GM21737 (cell line): Measurements from ENCODE around the gene ABCF1.
"Not testable (repeated sequence)": the region's sequence is repeated elsewhere in the genome, so short reads cannot be mapped to it uniquely, and the experiment has no call there.

Source experiments
- ATAC-seq: cut with Tn5 transposase; IDR thresholded peaks from one replicate; pipeline ENCODE4 v1.9.1; 2021; ENCODE audit warnings: mild to moderate bottlenecking, moderate library complexity; ENCODE audit not compliant: unreplicated experiment

Gene ABCF1

DNA sequence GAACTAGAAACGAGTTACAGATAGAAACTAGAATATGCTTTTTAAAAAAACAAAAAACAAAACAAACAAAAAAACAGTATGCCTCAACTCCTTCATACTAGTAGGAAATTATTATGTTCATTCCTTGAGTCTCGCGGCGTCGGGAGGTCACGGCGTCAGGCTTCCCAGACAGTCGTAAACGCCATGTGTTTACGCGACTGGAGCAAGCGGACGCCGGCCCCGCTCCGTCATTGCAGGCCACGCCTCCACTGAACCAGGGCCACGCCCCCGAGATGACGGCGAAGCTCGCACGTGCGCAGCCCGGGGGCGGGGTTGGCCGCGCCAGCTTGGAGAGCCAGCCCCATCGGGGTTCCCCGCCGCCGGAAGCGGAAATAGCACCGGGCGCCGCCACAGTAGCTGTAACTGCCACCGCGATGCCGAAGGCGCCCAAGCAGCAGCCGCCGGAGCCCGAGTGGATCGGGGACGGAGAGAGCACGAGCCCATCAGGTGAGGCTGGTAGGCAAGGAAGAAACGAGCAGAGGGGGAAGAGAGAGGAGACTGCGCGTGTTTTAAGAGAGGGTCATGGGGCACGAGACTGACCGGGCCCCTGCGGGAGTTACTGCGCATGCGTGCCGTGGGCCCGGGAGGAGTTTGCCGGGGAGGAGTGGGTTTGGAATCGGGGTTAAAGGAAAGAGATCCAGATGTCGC, at the start of gene ABCF1:
Gene ABCF1, plus strand, starts transcription at position 368 of the 687 bp plus-strand sequence. Its CDS starts 46 bp downstream, at position 414.
- ATAC-seq = peak; percentile 96

DNA sequence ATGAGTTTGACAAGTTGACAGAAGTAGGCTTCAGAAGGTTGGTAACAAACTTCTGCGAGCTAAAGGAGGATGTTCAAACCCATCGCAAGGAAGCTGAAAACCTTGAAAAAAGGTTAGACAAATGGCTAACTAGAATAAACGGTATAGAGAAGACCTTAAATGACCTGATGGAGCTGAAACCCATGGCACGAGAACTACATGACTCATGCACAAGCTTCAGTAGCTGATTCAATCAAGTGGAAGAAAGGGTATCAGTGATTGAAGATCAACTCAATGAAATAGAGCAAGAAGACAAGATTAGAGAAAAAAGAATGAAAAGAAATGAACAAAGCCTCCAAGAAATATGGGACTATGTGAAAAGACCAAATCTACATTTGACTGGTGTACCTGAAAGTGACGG, 49.3 kb upstream of the ABCF1 start:
- not testable (repeated sequence) for ATAC-seq

DNA sequence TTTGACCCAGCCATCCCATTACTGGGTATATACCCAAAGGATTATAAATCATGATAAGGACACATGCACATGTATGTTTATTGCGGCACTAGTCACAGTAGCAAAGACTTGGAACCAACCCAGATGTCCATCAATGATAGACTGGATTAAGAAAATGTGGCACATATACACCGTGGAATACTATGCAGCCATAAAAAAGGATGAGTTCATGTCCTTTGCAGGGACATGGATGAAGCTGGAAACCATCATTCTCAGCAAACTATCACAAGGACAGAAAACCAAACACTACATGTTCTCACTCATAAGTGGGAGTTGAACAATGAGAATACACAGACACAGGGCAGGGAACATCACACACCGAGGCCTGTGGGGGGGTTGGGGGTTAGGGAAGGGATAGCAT, 44.8 kb upstream of the ABCF1 start:
- not testable (repeated sequence) for ATAC-seq

GRCh38 chr6:30529349-30529875, 41.8 kb upstream of the ABCF1 start:
- not testable (repeated sequence) for ATAC-seq

GRCh38 chr6:30530014-30530413, 41.2 kb upstream of the ABCF1 start:
- ATAC-seq = no peak

- ATAC-seq = no peak
These were observed 37.6 kb upstream of the ABCF1 start for GRCh38 chr6:30533460-30534294.

GRCh38 chr6:30537931-30538330, 33.3 kb upstream of the ABCF1 start:
- ATAC-seq = no peak

GRCh38 chr6:30541515-30542403, 29.5 kb upstream of the ABCF1 start:
- ATAC-seq = peak; percentile 52

DNA sequence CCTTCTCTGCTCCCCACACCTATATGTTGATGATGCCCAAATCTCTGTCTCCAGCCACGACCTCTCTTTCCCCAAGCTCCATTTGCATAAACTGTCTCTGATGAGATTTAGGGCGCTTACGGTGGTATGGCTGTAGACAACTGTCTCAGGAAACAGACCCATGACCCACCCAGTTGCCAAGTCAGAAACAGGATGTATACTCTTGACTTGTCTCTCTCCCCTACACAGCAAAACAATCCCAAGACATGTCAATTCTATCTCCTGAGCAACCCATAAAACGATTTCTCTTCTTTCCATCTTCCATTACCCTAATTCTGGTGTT, 28.9 kb upstream of the ABCF1 start:
- ATAC-seq = no peak

DNA sequence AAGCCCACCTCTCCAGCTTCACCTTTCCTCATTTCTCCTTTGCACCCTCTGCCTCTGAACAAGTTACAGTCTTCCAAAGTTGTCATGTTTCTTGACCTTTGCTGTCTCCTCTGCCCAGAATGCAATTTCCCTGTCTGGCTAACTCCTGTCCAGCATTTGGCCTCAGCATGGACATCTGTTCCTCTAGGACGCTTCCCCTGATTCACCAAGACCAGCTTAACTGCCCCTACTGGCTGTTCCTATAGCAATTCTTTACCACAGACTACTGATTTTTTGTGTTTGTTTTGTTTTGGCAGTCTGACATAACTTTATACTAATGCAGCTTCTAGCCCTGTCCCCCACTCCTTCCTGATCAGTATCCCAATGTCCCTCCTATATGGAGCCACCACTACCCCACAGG, 28.3 kb upstream of the ABCF1 start:
- no peak for ATAC-seq

- no peak for ATAC-seq
These were observed 27.4 kb upstream of the ABCF1 start for GRCh38 chr6:30543821-30544220.

DNA sequence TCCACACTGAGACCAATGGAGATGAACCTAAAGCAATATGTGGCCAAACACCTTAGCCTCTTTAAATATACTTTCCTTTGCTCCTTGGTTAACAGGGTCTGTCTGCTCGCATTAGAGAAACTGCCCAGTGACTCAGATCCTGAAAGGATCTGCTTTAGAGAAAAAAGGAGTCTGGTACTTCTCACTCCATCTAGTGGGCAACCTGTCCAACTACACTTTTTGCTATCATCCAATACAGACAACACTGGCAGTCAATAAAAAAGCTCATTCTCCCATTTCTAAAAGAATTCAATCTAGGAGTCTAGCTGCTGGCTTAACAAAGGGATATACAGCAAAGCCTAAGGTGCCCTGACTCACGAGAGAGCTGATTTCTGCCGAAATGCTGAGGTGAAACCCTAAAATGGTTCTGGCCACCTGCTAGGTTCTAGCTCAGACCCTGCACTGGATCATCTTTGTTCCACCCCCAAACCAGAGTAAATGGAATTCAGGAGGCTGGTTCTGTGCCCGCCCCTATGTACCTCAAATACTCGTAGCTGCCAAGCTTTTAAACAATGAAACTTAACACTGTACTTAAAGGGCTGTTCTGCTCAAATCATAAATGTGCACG, 26.5 kb upstream of the ABCF1 start:
- no peak for ATAC-seq

DNA sequence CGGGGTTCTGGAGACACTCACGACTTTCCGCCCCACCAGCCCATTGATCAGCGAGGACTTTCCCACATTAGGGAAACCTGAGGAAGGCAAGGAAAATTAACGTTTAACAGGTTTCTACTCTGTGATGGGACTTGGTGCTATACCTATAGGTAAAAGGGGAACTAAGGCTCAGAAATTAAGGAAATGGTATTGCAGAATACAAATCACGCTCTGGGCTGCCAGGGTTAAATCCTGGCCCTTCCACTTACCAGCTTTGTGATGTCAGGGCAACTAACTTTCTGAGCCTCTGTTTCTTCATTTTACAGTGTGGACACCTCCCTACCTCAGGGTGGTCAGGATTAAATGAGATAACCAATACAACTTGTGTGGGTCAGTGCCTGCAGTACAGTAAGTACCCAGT, 23.8 kb upstream of the ABCF1 start:
- ATAC-seq = no peak

DNA sequence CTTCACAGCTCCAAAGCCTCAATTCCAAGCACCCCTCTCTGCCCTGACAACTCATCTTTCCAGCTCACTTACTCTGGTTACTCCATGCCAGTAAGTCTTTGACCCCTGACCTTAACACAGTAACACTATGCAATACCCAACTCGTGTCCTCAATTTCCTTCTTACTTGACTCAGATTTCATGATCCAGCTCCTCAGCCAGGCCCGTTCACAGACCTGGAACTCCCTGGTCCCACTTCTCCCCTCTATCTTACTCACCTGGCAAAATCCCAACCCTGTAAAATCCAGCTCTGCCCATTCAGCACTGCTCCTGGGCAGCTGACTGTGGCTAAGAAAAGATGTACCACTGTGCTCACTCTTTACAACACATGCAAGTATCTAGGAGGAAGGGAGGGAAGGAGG, 22.9 kb upstream of the ABCF1 start:
- ATAC-seq = no peak

DNA sequence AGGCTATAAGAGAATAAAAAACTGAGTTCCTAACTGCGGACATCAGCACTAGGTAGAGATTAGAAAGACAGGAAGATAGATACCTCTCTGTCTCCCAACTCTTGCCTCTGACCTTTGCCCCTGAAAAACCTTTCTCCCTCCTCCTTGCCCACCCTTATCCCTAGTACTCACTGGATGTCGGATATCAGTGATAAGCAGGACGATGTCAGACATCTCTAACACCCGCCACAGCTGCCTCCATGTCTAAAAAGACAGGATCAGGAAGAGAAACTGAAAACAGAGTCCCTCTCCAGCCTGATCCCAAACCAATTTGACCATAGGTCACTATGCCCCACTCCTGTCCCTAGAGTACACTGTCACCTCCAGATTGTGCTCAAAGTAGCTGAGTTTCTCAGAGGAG, 16.8 kb upstream of the ABCF1 start:
- no peak for ATAC-seq

DNA sequence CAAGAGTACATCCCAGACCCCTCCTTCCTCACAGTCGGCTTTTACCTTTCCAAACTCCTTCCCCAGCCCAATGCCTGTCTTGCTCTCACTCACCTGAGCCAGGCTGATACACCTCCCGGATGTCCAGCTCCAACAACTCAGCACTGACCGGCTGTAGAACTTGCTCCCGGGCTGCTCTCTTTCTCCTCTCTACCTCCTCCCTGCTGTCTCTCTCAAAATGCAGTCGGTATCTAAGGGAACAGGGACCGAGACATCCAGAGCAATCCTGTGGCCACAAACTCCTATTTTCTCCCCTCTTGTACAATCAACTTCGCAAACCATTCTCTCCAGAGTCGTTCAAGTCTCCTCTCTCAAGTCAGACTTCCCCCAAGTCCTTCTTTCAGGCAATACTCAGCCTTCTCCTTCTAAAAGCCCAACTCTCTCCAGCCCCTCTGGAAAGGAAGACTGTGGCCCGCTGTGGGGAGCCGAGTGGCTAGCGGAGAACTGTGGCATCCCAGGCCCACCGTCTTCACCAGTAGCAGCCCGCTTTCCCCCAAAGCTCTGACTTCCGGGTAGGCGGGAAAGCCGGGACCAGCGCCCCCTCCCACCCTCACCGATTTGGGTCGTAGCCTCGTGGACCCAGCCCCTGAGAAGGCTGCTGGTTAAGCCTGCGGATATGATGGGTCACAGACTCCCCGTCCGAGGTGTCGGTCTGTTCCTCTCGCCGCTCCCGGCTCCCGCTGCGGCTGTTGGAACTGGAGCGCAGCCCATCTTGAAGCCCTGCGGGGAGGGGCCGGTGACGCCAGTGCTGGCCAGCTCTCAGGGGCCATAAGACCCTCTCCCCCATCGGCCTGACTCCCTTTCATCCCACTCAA, 16.1 kb upstream of the ABCF1 start:
- ATAC-seq = no peak

GRCh38 chr6:30555816-30556065, 15.5 kb upstream of the ABCF1 start:
- ATAC-seq = no peak

DNA sequence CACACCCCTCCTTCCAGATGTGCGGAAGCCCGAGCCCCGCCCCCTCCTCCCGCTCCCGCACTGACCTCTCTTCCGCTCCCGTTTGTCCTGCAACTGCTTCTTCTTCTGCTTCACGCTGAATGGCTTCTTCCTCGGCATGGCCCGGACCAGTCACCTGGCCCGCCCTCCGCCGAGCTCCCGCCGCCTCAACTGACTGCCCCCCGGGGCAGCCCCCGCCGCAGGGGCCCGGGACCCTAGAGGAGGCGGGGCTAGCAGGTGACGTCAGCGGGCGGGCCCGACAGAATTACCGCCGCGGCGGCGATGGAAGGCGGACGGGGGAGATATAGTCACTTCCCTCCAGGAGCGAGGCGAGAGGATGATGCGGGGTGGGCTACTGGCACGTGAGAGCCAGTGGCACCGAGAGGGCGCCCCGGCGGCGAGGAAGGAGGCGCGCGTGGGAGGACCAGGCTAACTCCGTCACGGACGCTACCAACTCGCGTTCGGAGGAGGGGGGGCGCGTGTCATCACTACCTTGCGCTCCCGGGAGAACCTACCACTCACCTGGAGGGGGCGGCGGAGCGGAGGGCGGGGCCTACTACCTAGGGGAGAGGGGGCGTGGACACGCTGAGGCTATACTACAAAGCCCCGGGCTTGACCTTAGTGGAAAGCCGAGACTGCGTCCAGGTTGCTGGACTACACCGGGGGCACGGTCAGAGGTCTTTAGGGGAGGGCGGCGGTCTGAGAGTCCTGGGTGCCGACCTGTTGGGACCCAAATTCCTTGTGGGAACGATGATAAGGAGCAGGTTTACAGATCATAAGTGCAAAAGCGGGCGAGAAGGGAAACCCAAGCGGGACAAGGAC, 15.0 kb upstream of the ABCF1 start, which contains the start of gene GNL1:
Gene GNL1, minus strand, starts transcription at position 424 of the 840 bp plus-strand sequence. Its CDS starts 286 bp downstream, at position 138.
- ATAC-seq = peak; percentile 74
